ENCODE results near the gene SYNDIG1L.

The SYNDIG1L gene

DNA sequence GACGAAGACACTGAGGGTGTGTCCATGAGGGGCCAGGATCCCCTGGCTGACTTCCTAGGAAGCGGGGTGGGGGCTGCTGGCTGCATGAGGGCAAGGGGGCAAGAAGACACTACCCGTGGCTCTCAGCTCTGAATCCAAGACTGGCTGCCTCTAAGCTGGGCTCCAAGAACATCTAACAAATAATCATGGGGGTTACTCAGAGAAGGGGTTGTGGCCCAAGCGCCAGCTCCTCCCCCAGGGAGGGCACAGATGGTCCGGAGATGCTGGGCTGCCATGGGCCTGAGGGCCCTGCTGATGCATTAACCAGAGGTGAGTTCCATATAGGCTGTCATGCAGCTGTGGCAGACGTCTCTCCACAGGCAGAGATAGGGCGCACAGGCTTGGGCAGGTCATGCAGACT lies 14.3 kb downstream of the SYNDIG1L start:
- TF ChIP-seq, protein P1, sequence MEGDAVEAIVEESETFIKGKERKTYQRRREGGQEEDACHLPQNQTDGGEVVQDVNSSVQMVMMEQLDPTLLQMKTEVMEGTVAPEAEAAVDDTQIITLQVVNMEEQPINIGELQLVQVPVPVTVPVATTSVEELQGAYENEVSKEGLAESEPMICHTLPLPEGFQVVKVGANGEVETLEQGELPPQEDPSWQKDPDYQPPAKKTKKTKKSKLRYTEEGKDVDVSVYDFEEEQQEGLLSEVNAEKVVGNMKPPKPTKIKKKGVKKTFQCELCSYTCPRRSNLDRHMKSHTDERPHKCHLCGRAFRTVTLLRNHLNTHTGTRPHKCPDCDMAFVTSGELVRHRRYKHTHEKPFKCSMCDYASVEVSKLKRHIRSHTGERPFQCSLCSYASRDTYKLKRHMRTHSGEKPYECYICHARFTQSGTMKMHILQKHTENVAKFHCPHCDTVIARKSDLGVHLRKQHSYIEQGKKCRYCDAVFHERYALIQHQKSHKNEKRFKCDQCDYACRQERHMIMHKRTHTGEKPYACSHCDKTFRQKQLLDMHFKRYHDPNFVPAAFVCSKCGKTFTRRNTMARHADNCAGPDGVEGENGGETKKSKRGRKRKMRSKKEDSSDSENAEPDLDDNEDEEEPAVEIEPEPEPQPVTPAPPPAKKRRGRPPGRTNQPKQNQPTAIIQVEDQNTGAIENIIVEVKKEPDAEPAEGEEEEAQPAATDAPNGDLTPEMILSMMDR (conservative IDR thresholded peaks at IDR 0.05; ENCODE audit: low read length), result no peak
- H3K4me3 ChIP-seq (ENCODE audit: low read length), result no peak overlapping the region
- DNase-seq (ENCODE audit: low read depth), result no peak

- TF ChIP-seq, protein P1 (conservative IDR thresholded peaks at IDR 0.05; ENCODE audit: low read length), result no peak
- no peak for DNase-seq (ENCODE audit: low read depth)
- H3K4me3 ChIP-seq (ENCODE audit: low read length), result no peak overlapping the region
Measured at GRCh38 chr14:74409441-74409840, 16.6 kb downstream of the SYNDIG1L start.

GRCh38 chr14:74408870-74409269 lies 17.1 kb downstream of the SYNDIG1L start:
- TF ChIP-seq, protein P1 (conservative IDR thresholded peaks at IDR 0.05; ENCODE audit: low read length), result no peak
- H3K4me3 ChIP-seq (ENCODE audit: low read length), result no peak overlapping the region
- DNase-seq (ENCODE audit: low read depth), result no peak

DNA sequence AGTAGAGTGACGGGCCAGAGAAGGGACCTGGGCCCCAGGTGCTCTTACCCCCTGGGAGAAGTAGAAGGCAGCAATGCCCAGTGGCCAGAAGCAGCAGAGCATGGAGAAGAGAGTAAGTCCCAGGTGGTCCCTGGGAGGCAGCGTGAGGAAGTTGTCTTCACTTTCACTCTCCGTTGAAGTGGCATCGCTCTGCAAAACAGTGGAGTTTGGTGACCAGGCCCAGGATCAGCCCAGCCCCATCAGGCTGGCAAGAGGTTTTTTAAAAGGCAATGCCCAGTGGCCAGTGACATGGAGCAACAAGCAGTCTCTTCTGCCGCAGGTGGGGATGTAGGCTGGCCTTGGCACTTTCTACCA lies 18.2 kb downstream of the SYNDIG1L start:
- no peak overlapping the region for H3K4me3 ChIP-seq (ENCODE audit: low read length)
- DNase-seq (ENCODE audit: low read depth), result no peak
- TF ChIP-seq, protein P1 (conservative IDR thresholded peaks at IDR 0.05; ENCODE audit: low read length), result no peak

DNA sequence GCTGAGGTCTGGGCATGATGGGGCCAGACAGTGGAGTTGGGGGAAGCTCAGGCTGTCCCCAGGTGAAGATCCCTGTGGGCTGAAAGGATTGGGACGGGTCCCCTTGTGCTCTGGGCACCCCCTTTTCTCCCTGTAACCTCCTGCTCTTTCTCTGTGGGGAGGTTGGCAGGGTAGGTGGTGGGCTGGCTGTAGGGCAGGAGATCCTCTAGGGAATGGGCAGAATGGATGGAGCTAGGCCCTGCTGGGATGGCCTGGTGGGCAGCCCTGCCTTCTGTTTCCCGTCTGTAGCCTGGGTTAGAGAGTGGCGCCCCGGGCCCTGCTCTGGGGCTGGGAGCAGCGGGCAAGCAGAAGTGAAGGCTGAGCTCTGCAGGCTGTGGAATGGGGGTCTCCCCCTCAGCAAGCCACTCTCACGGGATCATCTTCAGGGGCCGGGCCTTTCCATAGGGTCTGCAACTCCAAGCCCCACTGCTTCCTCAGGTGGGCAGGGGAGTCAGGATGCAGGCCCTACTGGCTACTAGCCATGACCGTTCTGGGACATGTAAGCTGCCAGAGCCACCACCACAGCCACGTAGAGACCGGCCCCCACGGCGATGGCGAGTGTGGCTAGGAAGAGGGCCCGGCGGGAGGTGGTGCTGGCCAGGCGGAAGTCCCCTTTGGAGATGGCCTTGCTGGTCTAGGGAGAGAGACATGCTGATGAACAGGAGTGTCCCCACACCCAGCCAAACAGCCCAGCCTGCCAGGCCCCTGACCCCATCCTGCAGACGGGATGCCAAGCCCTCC lies 18.8 kb downstream of the SYNDIG1L start:
- H3K4me3 ChIP-seq (ENCODE audit: low read length), result no peak overlapping the region
- TF ChIP-seq, protein P1 (conservative IDR thresholded peaks at IDR 0.05; ENCODE audit: low read length), result no peak
- no peak for DNase-seq (ENCODE audit: low read depth)

DNA sequence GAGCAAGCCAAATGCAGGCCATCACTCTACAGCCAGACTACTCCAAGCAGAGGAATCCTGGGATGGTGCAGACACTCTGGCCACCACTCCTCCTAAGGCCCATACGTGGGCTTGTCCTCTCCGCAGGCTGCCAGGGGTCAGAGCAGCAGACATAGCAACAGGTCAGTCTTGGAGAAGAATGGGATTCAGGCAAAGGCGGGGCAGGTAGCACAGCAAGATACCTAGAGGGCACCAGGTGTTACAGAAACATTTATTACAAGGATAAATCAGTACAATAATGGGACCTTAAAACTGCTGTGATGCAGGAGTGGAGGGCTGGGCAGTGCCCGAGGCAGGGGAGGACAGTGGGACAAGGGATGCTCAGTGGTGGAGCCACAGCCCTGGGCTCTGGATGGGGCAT lies 20.3 kb downstream of the SYNDIG1L start:
- no peak overlapping the region for H3K4me3 ChIP-seq (ENCODE audit: low read length)
- DNase-seq (ENCODE audit: low read depth), result no peak
- TF ChIP-seq, protein P1 (conservative IDR thresholded peaks at IDR 0.05; ENCODE audit: low read length), result no peak

DNA sequence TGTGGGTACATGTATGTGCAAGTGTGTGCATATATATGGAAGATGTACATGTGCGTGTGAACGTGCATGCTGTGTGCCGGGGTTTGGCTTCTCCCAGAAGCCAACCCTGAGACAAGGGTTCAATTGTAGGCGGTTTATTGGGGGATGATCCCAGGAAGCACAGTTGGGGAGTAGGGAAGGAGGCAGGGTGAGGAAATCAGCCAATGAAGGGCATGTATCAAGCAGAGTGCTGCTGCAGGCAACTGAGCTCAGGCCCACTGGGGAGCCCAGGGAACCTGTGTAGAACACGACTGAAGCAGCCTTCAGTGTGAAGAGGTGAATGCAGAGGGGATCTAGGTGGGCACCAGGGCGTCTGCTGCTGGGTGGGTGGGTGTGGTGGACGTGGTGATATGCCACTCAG lies 21.6 kb downstream of the SYNDIG1L start:
- no peak overlapping the region for H3K4me3 ChIP-seq (ENCODE audit: low read length)
- TF ChIP-seq, protein P1 (conservative IDR thresholded peaks at IDR 0.05; ENCODE audit: low read length), result no peak
- no peak for DNase-seq (ENCODE audit: low read depth)
